Neural crest cell (in vitro differentiated cells): ENCODE data around the gene LRRC8B. TPM values are rescaled to one million over a fixed set of nuclear protein-coding genes. Genes with fewer than 3 reads are reported as not detected.

Source experiments
- DNase-seq: peaks from one replicate; pipeline ENCODE4 v3.0.0; 2021; ENCODE audit warnings: low read depth, mixed read lengths, low spot score
- H3K27ac Mint-ChIP-seq: one replicate; pipeline ENCODE4 v1.8.0; 2021; ENCODE audit warnings: mild to moderate bottlenecking, mixed read lengths; ENCODE audit not compliant: unreplicated experiment
- H3K27me3 Mint-ChIP-seq: 2 replicates; pipeline ENCODE4 v1.8.0; 2021; ENCODE audit warnings: low read depth, mild to moderate bottlenecking, mixed read lengths
- H3K36me3 Mint-ChIP-seq: 2 replicates; pipeline ENCODE4 v1.8.0; 2021; ENCODE audit warnings: low read depth, mild to moderate bottlenecking, mixed read lengths
- H3K4me1 Mint-ChIP-seq: 2 replicates; pipeline ENCODE4 v1.8.0; 2021; ENCODE audit warnings: mixed read lengths
- H3K4me3 Mint-ChIP-seq: one replicate; pipeline ENCODE4 v1.8.0; 2021; ENCODE audit warnings: mild to moderate bottlenecking, mixed read lengths
- H3K9me3 Mint-ChIP-seq: 2 replicates; pipeline ENCODE4 v1.8.0; 2021; ENCODE audit warnings: mixed read lengths
- CTCF ChIP-seq: fragments of 200-600 bp; sonication (generic); conservative IDR thresholded peaks from 2 replicates; pipeline ENCODE4 v1.5.0; 2021; ENCODE audit warnings: antibody characterized with exemption, mild to moderate bottlenecking
- total RNA-seq: library from RNA; stranded (reverse); gene quantifications from 2 replicates; pipeline ENCODE4 v1.2.1, GENCODE V29; 2021

The LRRC8B gene
- total RNA-seq, 1 donor from 2014 or later: 21.7 TPM

GRCh38 chr1:89527256-89527655 lies 2.6 kb downstream of the LRRC8B start:
- H3K4me3 Mint-ChIP-seq: no peak overlapping the region
- H3K27me3 Mint-ChIP-seq: peaks cover 26% of the 10 kb centered on the region
- peaks cover 7% of the 10 kb centered on the region for H3K36me3 Mint-ChIP-seq
- H3K9me3 Mint-ChIP-seq: peaks cover 6% of the 10 kb centered on the region
- H3K4me1 Mint-ChIP-seq: peaks cover 25% of the 10 kb centered on the region
- no peak overlapping the region for H3K27ac Mint-ChIP-seq
- no peak for TF ChIP-seq CTCF
- DNase-seq: no peak

GRCh38 chr1:89527750-89528381 lies 3.2 kb downstream of the LRRC8B start:
- H3K4me3 Mint-ChIP-seq: no peak overlapping the region

GRCh38 chr1:89528382-89528780 lies 3.8 kb downstream of the LRRC8B start:
- Mint-ChIP-seq H3K9me3 (peaks cover 4% of the 10 kb centered on the region), H3K4me1 (peaks cover 15% of the 10 kb centered on the region), H3K27ac (no peak overlapping the region), H3K4me3 (no peak overlapping the region), H3K27me3 (peaks cover 23% of the 10 kb centered on the region), H3K36me3 (peaks cover 5% of the 10 kb centered on the region)
- TF ChIP-seq CTCF: no peak
- no peak for DNase-seq

More at GRCh38 chr1:89527750-89528381, 3.2 kb downstream of the LRRC8B start:
- Mint-ChIP-seq H3K27me3 (peaks cover 22% of the 10 kb centered on the region), H3K36me3 (peaks cover 5% of the 10 kb centered on the region), H3K4me1 (peaks cover 21% of the 10 kb centered on the region), H3K27ac (no peak overlapping the region), H3K9me3 (peaks cover 4% of the 10 kb centered on the region)
- no peak for TF ChIP-seq CTCF
- no peak for DNase-seq

- no peak for TF ChIP-seq CTCF
- Mint-ChIP-seq H3K9me3 (peaks cover 4% of the 10 kb centered on the region), H3K4me1 (peaks cover 9% of the 10 kb centered on the region), H3K27ac (no peak overlapping the region), H3K27me3 (peaks cover 16% of the 10 kb centered on the region), H3K4me3 (no peak overlapping the region), H3K36me3 (peaks cover 5% of the 10 kb centered on the region)
- DNase-seq: no peak
These were observed 4.6 kb downstream of the LRRC8B start for GRCh38 chr1:89529196-89529595.

GRCh38 chr1:89530444-89531089 lies 5.9 kb downstream of the LRRC8B start:
- Mint-ChIP-seq H3K4me1 (peaks cover 4% of the 10 kb centered on the region), H3K4me3 (no peak overlapping the region), H3K27me3 (peaks cover 12% of the 10 kb centered on the region), H3K36me3 (peaks cover 5% of the 10 kb centered on the region), H3K9me3 (peaks cover 4% of the 10 kb centered on the region), H3K27ac (no peak overlapping the region)
- no peak for TF ChIP-seq CTCF
- no peak for DNase-seq
